ENCODE measurements around the gene ACVR1.

Gene ACVR1

DNA sequence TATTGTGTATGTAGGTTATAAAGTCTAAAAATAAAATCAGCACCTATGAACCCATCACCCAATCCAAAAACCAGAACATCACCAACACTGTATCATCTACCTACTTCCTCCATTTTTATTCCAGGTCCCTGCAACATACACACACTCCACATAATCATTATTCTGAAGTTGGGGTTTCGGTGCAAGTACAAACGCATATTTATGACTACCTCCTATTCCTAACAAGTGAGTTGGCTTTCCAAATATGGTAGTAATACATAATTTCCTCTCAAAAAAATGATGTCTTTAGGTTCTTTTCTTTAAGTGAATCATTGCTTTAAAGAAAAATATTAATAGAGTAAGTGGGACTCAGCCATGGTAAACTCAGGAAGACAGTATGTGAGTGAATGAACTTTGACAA is 3.3 kb downstream of the ACVR1 start:
- in situ Hi-C loops (cut with HindIII; ENCODE audit: low pct_ligation_motif_present, low sequenced_read_pairs), result no loop called here
- no peak overlapping the region for H3K27ac ChIP-seq

DNA sequence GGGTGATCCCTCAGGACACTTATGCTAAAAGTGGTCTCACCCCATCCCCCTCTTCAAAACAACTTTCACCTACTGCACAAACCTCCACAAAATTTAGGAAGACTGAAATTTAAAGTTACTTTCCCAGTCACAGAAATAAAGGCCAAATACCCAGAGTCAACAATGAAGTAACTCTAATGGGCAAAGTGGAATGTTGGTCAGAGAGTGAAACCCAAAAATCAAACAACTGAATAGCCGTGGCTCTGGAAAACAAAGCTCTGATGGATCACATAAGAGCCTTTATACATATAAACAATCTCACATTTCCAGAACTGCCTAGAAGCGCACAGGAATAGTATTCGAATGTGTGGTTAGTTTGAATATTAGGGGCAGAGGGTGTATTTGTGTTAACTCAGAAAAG is 4.7 kb downstream of the ACVR1 start:
- in situ Hi-C loops (cut with HindIII; ENCODE audit: low pct_ligation_motif_present, low sequenced_read_pairs), result no loop called here
- Histone ChIP-seq H3K27ac (no peak overlapping the region), H3K4me3 (ENCODE audit: low read depth, low read length) (no peak overlapping the region), H3K27me3 (replicated peaks) (no peaks in the 10 kb centered on the region), H3K36me3 (replicated peaks) (no peaks in the 10 kb centered on the region)
- TF ChIP-seq, protein P1, sequence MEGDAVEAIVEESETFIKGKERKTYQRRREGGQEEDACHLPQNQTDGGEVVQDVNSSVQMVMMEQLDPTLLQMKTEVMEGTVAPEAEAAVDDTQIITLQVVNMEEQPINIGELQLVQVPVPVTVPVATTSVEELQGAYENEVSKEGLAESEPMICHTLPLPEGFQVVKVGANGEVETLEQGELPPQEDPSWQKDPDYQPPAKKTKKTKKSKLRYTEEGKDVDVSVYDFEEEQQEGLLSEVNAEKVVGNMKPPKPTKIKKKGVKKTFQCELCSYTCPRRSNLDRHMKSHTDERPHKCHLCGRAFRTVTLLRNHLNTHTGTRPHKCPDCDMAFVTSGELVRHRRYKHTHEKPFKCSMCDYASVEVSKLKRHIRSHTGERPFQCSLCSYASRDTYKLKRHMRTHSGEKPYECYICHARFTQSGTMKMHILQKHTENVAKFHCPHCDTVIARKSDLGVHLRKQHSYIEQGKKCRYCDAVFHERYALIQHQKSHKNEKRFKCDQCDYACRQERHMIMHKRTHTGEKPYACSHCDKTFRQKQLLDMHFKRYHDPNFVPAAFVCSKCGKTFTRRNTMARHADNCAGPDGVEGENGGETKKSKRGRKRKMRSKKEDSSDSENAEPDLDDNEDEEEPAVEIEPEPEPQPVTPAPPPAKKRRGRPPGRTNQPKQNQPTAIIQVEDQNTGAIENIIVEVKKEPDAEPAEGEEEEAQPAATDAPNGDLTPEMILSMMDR (IDR thresholded peaks at IDR 0.05; ENCODE audit: low read depth, low read length, missing control alignments), result no peak
- no peak for DNase-seq

More for the DNA sequence above, 3.3 kb downstream of the ACVR1 start:
- no peak for DNase-seq
- TF ChIP-seq, protein P1 (IDR thresholded peaks at IDR 0.05; ENCODE audit: low read depth, low read length, missing control alignments), result no peak
- Histone ChIP-seq H3K4me3 (ENCODE audit: low read depth, low read length) (no peak overlapping the region), H3K36me3 (replicated peaks) (no peaks in the 10 kb centered on the region), H3K27me3 (replicated peaks) (no peaks in the 10 kb centered on the region)

DNA sequence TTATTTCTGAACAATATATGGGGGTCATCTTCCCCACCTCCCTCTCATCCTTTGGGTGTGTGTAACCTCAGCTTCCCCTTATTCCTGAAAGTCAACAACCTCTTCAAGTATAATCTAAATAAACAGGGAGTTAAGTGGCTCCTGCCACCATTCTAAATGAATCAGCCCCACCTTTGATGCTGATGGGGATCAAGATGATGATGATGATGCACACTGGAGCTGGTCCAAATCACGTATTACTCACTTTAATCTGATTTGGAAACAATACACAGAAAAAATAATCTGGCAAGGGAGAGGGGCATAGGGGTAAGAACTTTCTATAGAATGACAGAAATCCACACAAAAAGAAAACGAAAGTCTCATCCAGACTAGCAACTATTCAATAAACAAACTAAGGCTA is 7.1 kb downstream of the ACVR1 start:
- in situ Hi-C loops (cut with HindIII; ENCODE audit: low pct_ligation_motif_present, low sequenced_read_pairs), result no loop called here
- DNase-seq, result no peak

DNA sequence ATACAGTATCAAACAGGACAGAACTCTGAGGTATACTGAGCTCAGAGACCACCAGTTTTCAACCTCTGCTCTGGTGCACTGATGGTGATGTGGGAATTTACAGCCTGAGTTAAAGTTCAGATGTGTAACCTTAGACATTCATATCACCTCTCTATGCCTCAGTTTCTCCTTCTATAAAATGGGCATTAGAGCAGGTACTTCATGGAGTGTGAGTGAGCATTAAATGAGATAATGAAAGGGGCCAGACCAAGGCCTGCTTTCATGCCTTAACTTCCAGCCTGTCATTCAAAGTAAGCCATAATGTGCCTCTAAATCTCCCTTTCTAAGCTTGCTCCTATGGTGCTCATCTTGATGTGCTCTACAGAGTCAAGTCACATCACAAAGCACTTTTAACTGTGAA is 8.4 kb downstream of the ACVR1 start:
- no peak for DNase-seq
- in situ Hi-C loops (cut with HindIII; ENCODE audit: low pct_ligation_motif_present, low sequenced_read_pairs), result no loop called here
- Histone ChIP-seq H3K4me3 (ENCODE audit: low read depth, low read length) (no peak overlapping the region), H3K27me3 (replicated peaks) (no peaks in the 10 kb centered on the region), H3K27ac (no peak overlapping the region), H3K36me3 (replicated peaks) (no peaks in the 10 kb centered on the region)
- TF ChIP-seq, protein P1 (IDR thresholded peaks at IDR 0.05; ENCODE audit: low read depth, low read length, missing control alignments), result no peak

More for the DNA sequence above, 7.1 kb downstream of the ACVR1 start:
- H3K36me3 ChIP-seq (replicated peaks), result no peaks in the 10 kb centered on the region
- no peak overlapping the region for H3K27ac ChIP-seq
- TF ChIP-seq, protein P1 (IDR thresholded peaks at IDR 0.05; ENCODE audit: low read depth, low read length, missing control alignments), result no peak
- no peaks in the 10 kb centered on the region for H3K27me3 ChIP-seq (replicated peaks)
- no peak overlapping the region for H3K4me3 ChIP-seq (ENCODE audit: low read depth, low read length)

DNA sequence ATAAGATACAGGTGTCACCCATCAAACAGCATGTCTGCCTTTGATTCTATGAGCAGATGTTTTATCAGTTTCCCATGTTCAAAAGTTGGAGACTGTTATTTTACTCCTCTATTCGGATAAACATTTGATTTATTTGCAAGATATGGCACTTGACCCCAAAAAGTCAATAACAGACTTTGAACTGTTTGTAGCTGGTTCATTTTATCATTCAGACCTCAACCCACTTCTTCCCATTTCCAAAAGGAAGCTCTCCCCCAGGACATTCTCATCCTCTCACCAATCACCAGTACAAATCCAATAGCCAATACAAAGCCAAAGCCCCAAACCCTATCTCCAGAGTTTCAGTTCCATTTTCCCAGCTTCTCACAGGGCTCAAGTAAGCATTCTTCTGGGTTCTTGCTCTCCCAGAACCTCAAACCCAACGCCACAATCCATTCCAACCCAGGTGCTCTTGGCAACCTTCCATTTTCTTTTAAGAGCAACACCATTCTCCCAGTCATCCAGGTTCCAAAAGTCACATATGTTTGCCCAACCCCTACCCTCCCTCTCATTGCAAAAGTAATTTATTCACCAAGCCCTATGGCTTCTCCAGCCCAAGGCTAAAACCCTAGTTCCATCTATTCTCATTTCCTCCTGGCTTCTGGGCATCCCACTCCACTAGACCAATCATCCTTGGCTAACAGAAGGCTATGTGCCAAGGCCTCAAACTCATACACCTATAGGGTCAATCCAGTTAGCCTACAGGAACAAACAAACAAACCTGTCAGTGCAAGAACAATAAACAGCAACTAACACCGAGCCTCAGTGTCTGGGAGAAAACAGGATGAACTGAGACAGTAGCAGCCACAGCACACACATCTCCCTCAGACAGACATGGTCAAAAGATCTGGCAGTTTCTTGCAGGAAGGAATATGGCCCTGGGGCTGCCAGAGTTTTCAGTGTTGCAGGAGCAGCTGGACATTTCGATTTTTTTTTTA is 9.2 kb downstream of the ACVR1 start:
- DNase-seq, result no peak
- TF ChIP-seq, protein P1 (IDR thresholded peaks at IDR 0.05; ENCODE audit: low read depth, low read length, missing control alignments), result no peak
- Histone ChIP-seq H3K36me3 (replicated peaks) (no peaks in the 10 kb centered on the region), H3K4me3 (ENCODE audit: low read depth, low read length) (no peak overlapping the region), H3K27me3 (replicated peaks) (no peaks in the 10 kb centered on the region), H3K27ac (no peak overlapping the region)
- in situ Hi-C loops (cut with HindIII; ENCODE audit: low pct_ligation_motif_present, low sequenced_read_pairs), result no loop called here
